Astrocyte (in vitro differentiated cells and primary cell): ENCODE results near the gene TBPL1.

Experiments used
- EZH2 ChIP-seq: IDR thresholded peaks from 2 replicates; pipeline ENCODE4 v1.6.1; 2012; ENCODE audit warnings: mild to moderate bottlenecking, low read length, inconsistent platforms; ENCODE audit not compliant: insufficient read depth
- TF ChIP-seq, protein P1 (sequence below): IDR thresholded peaks from 2 replicates; pipeline ENCODE4 v1.5.1; 2011; ENCODE audit warnings: low read depth, mild to moderate bottlenecking, inconsistent platforms, low read length, moderate library complexity; ENCODE audit not compliant: insufficient read depth

GRCh38 chr6:134022650-134023049 is 69.6 kb downstream of the TBPL1 start:
- TF ChIP-seq, protein P1, sequence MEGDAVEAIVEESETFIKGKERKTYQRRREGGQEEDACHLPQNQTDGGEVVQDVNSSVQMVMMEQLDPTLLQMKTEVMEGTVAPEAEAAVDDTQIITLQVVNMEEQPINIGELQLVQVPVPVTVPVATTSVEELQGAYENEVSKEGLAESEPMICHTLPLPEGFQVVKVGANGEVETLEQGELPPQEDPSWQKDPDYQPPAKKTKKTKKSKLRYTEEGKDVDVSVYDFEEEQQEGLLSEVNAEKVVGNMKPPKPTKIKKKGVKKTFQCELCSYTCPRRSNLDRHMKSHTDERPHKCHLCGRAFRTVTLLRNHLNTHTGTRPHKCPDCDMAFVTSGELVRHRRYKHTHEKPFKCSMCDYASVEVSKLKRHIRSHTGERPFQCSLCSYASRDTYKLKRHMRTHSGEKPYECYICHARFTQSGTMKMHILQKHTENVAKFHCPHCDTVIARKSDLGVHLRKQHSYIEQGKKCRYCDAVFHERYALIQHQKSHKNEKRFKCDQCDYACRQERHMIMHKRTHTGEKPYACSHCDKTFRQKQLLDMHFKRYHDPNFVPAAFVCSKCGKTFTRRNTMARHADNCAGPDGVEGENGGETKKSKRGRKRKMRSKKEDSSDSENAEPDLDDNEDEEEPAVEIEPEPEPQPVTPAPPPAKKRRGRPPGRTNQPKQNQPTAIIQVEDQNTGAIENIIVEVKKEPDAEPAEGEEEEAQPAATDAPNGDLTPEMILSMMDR = no peak
- no peak for TF ChIP-seq EZH2
